ENCODE data around the gene SCARF2. TPM values are rescaled to one million over a fixed set of nuclear protein-coding genes. Genes with fewer than 3 reads are reported as not detected.

The SCARF2 gene
- total and polyA plus RNA-seq, 4 donors = 0.15 to 2.0 (median 1.7) TPM

- no peak for TF ChIP-seq REST (IDR thresholded peaks at IDR 0.05)
- no peak for TF ChIP-seq HNF4A (conservative IDR thresholded peaks at IDR 0.05)
- TF ChIP-seq EGR1 (IDR thresholded peaks at IDR 0.05; ENCODE audit: low read depth in 2 of 2) = no peak
Measured at GRCh38 chr22:20423906-20424551, 13.6 kb downstream of the SCARF2 start (continued).

GRCh38 chr22:20423008-20423905, 14.4 kb downstream of the SCARF2 start:
- TF ChIP-seq NR2F2 (IDR thresholded peaks at IDR 0.05) (peak; percentile 22), ZBTB33 (IDR thresholded peaks at IDR 0.05) (no peak), REST (IDR thresholded peaks at IDR 0.05) (no peak), SP1 (IDR thresholded peaks at IDR 0.05) (peak; percentile 51), RAD21 (IDR thresholded peaks at IDR 0.05) (peak in 1 of 2 donors; percentile 47), RXRA (IDR thresholded peaks at IDR 0.05) (peak; percentile 76 to 82), HNF4A (conservative IDR thresholded peaks at IDR 0.05) (peak; percentile 60 to 79), YY1 (IDR thresholded peaks at IDR 0.05) (peak; percentile 72), EGR1 (IDR thresholded peaks at IDR 0.05; ENCODE audit: low read depth in 2 of 2) (no peak), ATF3 (IDR thresholded peaks at IDR 0.05) (no peak), FOXA1 (IDR thresholded peaks at IDR 0.05) (no peak), HNF4G (IDR thresholded peaks at IDR 0.05) (no peak)
- peaks cover 0 to 4% (median 0%) of the 10 kb centered on the region in 4 donors for H3K27me3 ChIP-seq (ENCODE audit: control insufficient read depth in 4 of 4, insufficient read depth in 4 of 4, low read length in 3 of 4)
- peak overlapping the region in 1 of 2 donors; percentile 1 for H3K27ac ChIP-seq (ENCODE audit: low read depth in 1 of 2, low read length in 2 of 2)
- no peak overlapping the region for H3K9ac ChIP-seq (ENCODE audit: low read depth in 1 of 2, low read length in 2 of 2)
- no peaks in the 10 kb centered on the region for H3K36me3 ChIP-seq (ENCODE audit: control insufficient read depth in 4 of 4, insufficient read depth in 3 of 4, low read depth in 1 of 4, low read length in 3 of 4)
- no peak overlapping the region for H3K4me3 ChIP-seq (ENCODE audit: low read depth in 1 of 3, low read length in 3 of 3)
- 37% methylated on average over 20 of the region's 20 CpGs for WGBS
- H3K4me1 ChIP-seq (ENCODE audit: control insufficient read depth in 4 of 4, insufficient read depth in 4 of 4, low read length in 3 of 4) = peaks cover 9 to 31% (median 20%) of the 10 kb centered on the region in 4 donors
- H3K9me3 ChIP-seq (ENCODE audit: control insufficient read depth in 4 of 4, low read length in 3 of 4) = no peaks in the 10 kb centered on the region
- DNase-seq (ENCODE audit: low spot score) = no peak
